OCI-M2 (cell line): Measurements from ENCODE around the gene BCL11A.

ENCODE experiments used
- DNase-seq: peaks from one replicate; lab custom pipeline; 2025; ENCODE audit not compliant: unreplicated experiment; lab: John Stamatoyannopoulos, UW

BCL11A gene

DNA sequence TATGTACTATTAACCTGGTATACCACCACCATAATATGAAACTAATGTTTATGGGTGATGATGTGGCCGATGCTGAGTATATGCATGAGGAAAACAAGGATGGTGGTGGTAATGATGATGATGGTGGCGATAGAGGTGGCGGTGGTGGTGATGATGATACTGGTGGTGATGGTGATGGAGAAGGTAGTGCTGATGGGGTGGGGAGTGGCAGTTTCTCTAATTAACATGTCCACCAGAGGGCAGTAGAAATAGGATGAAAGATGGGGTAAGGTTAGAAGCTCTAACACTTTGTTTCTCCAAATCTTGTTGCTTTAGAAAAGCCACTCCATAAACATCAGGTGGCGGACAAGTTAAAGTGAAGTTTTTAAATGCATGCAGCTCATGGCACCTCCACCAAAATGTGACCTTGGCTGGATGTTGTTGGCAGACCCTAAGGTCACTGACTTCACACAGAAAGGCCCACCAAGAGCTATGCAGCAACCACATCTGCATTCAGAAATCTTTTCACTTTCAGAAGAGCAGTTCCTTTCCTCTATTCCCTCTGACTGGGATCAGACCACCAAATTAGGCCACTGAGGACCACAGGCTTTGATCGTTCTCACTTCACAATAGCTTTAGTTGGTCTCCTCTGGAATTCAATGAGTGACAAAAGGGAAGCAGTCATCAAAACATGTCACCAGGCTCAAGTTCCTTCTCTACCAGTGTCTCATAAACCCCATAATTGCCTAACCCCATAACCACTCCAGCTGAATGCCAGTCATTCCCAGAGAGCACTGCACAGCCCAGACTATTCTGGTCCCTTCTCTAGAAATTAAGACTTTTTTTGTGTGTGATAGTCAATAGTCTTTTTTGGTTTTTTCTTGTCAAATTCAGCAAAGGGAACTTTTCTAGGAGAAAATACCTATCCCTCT lies 7.5 kb upstream of the BCL11A start:
- no peak for DNase-seq

DNA sequence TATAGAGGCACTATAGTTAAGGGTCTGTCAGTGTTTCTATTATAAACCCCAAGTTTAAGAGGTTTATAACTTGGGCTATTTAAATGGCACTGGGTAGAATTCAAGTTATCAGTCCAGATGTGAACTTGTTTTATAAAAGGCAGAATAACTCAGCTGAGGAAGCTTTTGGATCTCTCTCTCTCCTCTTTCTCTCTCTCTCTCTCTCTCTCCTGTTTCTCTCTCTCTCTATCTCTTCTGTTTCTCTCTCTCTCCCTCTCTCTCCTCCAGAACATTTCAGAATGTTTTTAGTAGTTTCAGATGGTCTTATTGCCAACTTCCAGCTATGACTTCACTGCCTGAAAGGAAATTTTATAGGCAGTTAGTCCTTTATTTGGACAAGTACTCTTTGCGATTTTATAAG lies 6.4 kb upstream of the BCL11A start:
- no peak for DNase-seq

GRCh38 chr2:60558536-60558935 lies 5.1 kb upstream of the BCL11A start:
- no peak for DNase-seq

GRCh38 chr2:60557486-60557864 lies 4.0 kb upstream of the BCL11A start:
- no peak for DNase-seq

DNA sequence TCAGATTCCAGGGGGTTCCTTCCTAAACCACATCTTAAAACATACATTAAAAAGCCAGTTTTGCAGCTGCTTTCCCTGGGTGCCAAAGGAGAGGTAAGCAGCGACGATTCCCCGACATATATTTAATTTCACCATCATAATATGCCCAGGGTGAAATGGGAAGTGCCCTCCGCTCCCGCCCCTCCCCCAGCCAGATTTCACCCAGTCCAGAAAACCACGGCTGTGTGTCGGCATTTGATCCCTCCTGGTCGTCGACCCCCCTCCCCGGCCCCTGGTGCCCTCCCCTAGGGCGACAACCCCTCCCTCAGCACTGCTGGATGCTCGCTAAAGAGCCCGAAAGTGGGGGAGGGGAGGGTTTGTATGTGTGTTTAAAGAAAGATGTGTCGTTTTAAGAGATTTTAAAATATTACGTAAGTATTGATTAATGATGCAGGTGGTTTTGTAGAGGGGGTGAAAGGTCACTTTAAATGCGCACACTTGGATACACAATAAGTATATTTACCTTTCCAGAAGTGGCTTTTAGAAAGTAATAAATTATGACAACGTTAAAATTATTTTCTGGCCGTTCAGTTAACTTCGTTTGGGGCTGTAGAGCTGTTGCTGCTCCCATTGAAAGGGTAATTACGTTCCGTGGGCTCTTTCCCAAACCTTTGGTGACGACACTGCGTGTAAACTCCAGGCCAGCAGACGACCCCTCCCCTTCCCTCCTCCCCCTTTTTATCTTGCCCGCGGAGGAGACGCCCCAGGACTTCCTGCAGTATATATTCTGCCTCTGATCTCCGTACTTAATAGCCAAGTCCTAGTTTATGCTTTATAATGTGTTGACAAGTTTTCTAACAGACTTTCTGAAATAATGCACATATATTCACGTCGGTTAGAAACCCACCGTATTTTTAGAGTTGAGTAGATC lies 3.4 kb upstream of the BCL11A start:
- DNase-seq: no peak

GRCh38 chr2:60556175-60556574 lies 2.7 kb upstream of the BCL11A start:
- no peak for DNase-seq

GRCh38 chr2:60555783-60556139 lies 2.3 kb upstream of the BCL11A start:
- DNase-seq: no peak

DNA sequence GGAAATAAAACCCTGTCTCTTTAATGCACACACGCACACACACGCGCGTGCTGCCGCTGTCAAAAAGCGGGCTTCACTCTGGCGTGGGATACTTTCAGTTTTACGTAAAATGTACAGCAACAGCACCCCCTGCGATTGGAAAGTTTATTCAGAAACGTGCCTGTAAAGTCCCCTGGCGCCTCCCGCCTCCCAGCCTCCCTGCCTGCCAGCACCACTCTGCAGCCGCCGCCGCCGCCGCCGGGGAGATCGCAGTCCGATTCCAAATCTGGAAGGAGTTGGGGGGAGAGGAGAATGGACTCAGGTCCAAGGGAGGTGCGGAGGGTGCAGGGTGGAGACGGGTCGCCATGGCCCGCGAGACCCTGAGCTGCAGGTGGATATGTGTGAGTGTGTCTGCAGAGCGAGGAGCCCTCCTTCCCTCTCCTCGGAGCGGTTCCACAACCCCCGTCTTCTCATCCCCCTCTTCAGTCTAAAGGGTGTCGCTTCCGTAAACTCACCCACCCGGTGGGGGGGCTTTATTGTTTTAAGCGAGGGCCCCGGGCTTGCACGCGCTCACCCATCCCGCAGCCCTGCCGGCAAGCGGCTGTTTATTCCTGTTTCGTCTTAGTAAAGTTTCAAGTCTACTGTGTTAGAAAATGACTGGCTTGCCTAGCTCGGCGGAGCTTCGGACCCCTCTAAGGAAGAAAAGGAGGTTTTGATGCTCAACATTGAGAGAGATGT lies 1.8 kb upstream of the BCL11A start:
- no peak for DNase-seq

- DNase-seq: no peak
These were observed 1.2 kb upstream of the BCL11A start for GRCh38 chr2:60554646-60555065.

DNA sequence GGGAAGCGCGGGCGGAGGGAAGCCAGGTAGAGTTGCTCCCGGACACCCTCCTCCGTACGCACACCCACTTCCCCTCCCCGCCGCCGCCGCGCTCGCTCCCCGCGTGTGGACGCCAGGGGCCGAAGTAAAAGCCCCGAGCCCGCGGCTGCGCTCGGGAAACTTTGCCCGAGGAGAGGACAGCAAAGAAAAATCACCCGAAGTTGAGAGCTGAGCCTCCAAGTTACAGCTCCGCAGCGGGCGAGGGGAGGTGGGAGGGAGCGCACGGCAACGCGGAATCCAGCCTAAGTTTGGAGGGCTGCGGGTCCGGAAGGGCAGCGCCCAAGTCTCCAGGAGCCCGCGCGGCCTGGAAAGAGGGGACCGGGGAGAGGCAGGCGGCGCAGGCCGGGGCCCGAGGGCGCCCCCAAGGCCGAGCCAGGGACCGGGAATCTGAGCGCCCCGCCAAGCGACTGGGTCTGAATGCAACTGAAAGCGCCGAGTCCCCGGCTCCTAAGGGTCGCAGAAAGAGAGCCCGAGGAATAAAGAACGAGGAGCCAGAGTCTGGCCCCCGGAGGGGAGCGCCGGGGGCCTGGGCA lies 706 bp upstream of the BCL11A start:
- DNase-seq: no peak

DNA sequence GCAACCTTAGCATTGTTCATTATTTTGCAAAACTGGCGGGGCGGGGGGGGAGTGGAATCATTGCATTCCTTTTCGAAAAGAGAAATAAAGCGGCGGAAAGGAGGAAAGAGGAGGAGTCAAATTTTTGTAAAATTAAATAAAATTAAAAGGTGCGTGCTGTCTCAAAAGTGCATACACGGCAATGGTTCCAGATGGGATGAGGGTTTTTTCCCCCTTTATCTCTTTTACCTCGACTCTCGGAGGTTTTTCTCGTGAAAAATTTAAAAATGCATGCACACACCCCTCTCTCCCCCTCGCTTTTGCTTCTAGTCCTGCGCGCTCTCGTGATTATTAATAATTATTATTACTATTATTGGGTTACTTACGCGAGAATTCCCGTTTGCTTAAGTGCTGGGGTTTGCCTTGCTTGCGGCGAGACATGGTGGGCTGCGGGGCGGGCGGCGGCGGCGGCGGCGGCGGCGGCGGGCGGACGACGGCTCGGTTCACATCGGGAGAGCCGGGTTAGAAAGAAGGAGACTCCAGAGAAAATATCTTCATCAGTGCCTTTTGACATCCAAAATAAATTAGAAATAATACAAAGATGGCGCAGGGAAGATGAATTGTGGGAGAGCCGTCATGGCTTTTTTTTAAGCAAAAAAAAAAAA lies 481 bp downstream of the BCL11A start:
- DNase-seq: no peak

- DNase-seq: no peak
These were observed 1.2 kb downstream of the BCL11A start for GRCh38 chr2:60552078-60552850.

DNA sequence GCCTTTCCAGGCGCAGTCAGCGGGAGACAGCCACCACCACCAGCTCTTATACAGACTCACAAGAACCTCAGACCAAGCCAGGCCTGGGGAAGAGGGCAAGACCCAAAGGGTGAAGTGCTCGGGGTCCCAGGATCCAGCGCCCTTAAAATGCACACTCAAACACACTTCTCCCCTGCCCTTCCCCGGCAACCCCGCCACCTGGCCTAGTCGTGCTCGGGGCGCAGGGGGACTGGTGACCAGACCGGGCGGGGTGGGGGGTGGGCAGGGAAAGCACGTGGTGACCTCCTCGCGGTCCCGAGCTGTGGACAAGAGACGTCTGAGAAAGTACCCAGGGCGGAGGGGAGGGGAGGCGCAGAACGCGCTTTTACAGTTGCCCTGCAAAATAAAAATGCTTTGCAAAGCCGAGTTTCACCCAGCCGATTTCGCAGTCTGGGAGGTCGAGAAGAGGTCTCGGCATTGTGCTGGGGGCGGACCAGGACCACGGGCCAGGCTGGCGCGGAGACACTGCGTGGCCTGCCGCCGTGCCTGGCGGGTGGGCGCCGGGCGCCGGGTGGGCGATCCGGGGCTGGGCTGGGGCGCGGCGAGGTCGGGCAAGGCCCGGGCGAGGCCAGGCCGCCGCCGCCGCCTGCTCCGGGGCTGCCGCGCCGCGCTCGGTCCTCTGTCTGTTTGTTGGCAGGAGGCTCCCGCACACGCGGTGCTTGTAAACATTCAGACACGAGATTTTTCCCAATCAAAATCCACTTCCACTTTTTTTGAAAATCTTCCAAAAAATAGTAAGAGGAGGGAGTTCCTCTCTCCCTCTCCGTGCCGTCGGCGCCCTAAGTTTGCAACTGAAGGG lies 2.0 kb downstream of the BCL11A start:
- DNase-seq: no peak

GRCh38 chr2:60550984-60551239 lies 2.5 kb downstream of the BCL11A start:
- DNase-seq: no peak

DNA sequence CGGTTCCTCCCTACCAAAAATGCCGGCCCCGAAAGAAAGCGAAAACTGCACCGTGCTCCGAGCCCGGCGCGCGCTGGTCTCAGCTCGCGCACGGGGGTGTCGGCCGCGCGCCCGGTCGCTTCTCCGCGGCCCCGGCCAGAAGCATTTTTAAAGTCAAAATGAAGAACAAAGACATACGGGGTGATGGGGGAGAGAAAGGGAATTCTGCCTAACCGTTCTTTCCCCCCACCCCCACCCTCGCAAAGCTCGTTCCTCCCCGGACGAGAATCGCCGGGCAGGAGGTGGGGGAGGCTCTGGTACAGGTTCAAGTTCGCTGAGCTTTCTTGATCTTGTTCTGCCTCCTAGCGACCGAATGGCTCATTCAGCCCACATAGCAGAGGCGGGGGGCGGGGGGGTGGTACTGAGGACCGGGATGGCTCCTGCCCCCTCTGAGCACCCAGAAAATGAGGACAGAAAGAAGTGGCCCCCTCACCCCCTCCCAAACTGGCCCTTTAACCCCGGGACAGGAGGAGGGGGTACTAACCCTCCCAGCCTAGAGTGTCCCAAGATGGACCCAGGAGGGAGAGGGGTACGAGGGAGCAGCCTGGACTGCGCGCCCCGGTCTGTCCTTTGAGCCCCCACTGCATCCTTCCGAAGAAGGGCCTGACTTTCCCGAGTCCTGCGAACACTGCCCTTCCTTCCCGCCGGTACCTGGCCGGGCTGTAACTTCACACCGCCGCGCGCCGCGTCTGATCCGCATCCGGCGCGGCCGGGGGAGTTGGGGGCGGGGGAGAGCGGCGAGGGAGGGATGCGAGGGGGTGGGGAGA lies 3.1 kb downstream of the BCL11A start:
- DNase-seq: no peak

- no peak for DNase-seq
These were observed 3.6 kb downstream of the BCL11A start for GRCh38 chr2:60549928-60550177.

DNA sequence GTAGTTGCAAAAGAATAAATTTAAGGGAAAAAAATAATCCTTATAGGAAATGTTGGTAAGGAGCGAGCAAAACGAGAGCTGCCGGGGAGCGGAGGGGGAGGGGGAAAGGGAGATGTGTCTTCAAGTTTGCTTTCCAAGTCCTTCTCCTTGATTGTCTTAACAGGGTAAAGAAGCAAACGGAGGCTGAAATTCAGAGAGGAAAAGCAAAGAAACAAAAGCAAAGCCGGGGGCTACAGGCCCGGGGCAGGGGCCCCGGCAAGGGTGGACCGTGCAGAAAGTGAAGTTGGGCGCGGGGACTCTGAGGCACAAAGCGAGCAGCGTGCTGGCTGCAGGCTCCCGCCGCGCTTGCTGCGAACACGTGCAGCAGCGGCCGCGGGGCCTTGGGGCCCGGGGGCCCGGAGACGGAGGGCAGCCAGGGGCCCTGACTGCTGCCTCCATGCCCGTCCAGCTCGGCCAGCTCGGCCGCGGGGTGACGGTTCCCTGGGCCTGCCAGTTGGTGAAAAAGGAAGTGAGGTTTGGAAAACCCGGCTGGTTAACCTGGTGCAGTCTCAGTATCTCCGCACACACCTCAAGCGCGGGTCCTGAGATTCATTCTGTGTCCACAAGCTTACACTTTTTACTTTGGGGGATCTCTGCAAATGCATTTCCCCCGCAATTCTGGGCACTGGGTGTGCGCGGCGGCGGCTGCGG lies 4.1 kb downstream of the BCL11A start:
- no peak for DNase-seq

GRCh38 chr2:60548845-60549237 lies 4.6 kb downstream of the BCL11A start:
- DNase-seq: no peak
